A549 (cell line): ENCODE results near the gene TPCN1. TPM values are rescaled to one million over a fixed set of nuclear protein-coding genes. Genes with fewer than 3 reads are reported as not detected.

ENCODE experiments used
- ATAC-seq, 2 experiments: fragments of 200-7000 bp in 1 of 2; fragments of >200 bp in 1 of 2; cut with Nextera tagmentation in 1 of 2; cut with Tn5 transposase in 1 of 2; 3 replicates each; pipeline versions ENCODE4 v1.8.0 to v1.9.1; 2018 to 2020; ENCODE audit warnings: mild to moderate bottlenecking in 1 of 2, moderate library complexity in 1 of 2
- CTCF ChIA-PET: fragments of 300-600 bp; sonication (Branson Sonifier 250); formaldehyde crosslinking; extraction: SDS; loops from one replicate; lab custom pipeline; 2021; ENCODE audit warnings: antibody characterized with exemption, inconsistent platforms; lab: Yijun Ruan, JAX
- POLR2A ChIA-PET: fragments of 350-600 bp; formaldehyde crosslinking; extraction: SDS; loops from one replicate; lab custom pipeline; 2021; ENCODE audit warnings: antibody characterized with exemption, inconsistent platforms; lab: Yijun Ruan, JAX
- DNase-seq, 2 experiments: peaks; one replicate each; pipeline versions ENCODE4 v3.0.0 to v3.0.0-alpha.2; 2011 to 2016; ENCODE audit warnings: low read depth in 1 of 2, low spot score in 1 of 2
- FAIRE-seq: peaks from 2 replicates; lab custom pipeline; 2011; peaks lifted over from hg19 to GRCh38; lab: Jason Lieb, UNC
- H3K27ac ChIP-seq, 2 experiments: fragments of >200 bp; sonication (Bioruptor Twin); formaldehyde crosslinking; 3 replicates each; pipeline ENCODE4 v1.5.1; 2016 to 2017
- H3K4me1 ChIP-seq: fragments of >200 bp; sonication (Bioruptor Twin); formaldehyde crosslinking; 3 replicates; pipeline ENCODE4 v1.6.1; 2016
- H3K4me2 ChIP-seq: fragments of >200 bp; sonication (Bioruptor Twin); formaldehyde crosslinking; 3 replicates; pipeline ENCODE4 v1.6.1; 2016
- H3K4me3 ChIP-seq: fragments of >200 bp; sonication (Bioruptor Twin); formaldehyde crosslinking; 3 replicates; pipeline ENCODE4 v1.5.1; 2016
- H3K9me3 ChIP-seq: fragments of >200 bp; sonication (Bioruptor Twin); formaldehyde crosslinking; 3 replicates; pipeline ENCODE4 v1.6.1; 2016
- BHLHE40 ChIP-seq: IDR thresholded peaks from 2 replicates; pipeline ENCODE4 v1.6.1; 2012; ENCODE audit warnings: low read depth, low read length, inconsistent platforms
- CBX2 ChIP-seq: fragments of 200-600 bp; sonication (generic); IDR thresholded peaks from 2 replicates; pipeline ENCODE4 v1.6.1; 2016; ENCODE audit warnings: low read depth, mild to moderate bottlenecking, borderline replicate concordance
- CHD4 ChIP-seq: fragments of 200-600 bp; sonication (generic); IDR thresholded peaks from 2 replicates; pipeline ENCODE4 v1.6.1; 2016; ENCODE audit warnings: antibody characterized with exemption, mild to moderate bottlenecking, borderline replicate concordance
- E2F6 ChIP-seq: IDR thresholded peaks from 2 replicates; pipeline ENCODE4 v1.6.1; 2012; ENCODE audit warnings: low read depth, borderline replicate concordance
- ELK1 ChIP-seq: fragments of 150-350 bp; IDR thresholded peaks from 2 replicates; pipeline ENCODE4 v1.6.1; 2014; ENCODE audit warnings: low read depth, mild to moderate bottlenecking, low read length
- FOSB ChIP-seq: fragments of 250-450 bp; sonication (Bioruptor Pico); IDR thresholded peaks from 2 replicates; pipeline ENCODE4 v1.5.0; 2020; ENCODE audit warnings: mild to moderate bottlenecking, moderate library complexity
- FOXS1 ChIP-seq: fragments of 250-450 bp; sonication (Bioruptor Pico); IDR thresholded peaks from 2 replicates; pipeline ENCODE4 v1.5.0; 2020; ENCODE audit warnings: mild to moderate bottlenecking, moderate library complexity
- GATA3 ChIP-seq: IDR thresholded peaks from 2 replicates; pipeline ENCODE4 v1.6.1; 2012; ENCODE audit warnings: borderline replicate concordance
- HDAC2 ChIP-seq: fragments of 200-600 bp; sonication (generic); IDR thresholded peaks from 2 replicates; pipeline ENCODE4 v1.6.1; 2016
- HOXB5 ChIP-seq: fragments of 250-450 bp; sonication (Bioruptor Pico); IDR thresholded peaks from 2 replicates; pipeline ENCODE4 v1.5.0; 2020; ENCODE audit warnings: mild to moderate bottlenecking, moderate library complexity
- JUN ChIP-seq, 2 experiments: fragments of >200 bp; sonication (Bioruptor Twin); formaldehyde crosslinking; IDR thresholded peaks; 2 replicates in 1 of 2; 3 replicates in 1 of 2; pipeline ENCODE4 v1.6.1; 2016 to 2017
- JUNB ChIP-seq: fragments of >200 bp; sonication (Bioruptor Twin); formaldehyde crosslinking; IDR thresholded peaks from 2 replicates; pipeline ENCODE4 v1.6.1; 2016
- KDM1A ChIP-seq: fragments of 200-600 bp; sonication (generic); IDR thresholded peaks from 2 replicates; pipeline ENCODE4 v1.6.1; 2016; ENCODE audit warnings: low read depth, mild to moderate bottlenecking
- MYC ChIP-seq: IDR thresholded peaks from 2 replicates; pipeline ENCODE4 v1.6.1; 2012; ENCODE audit warnings: mild to moderate bottlenecking, inconsistent platforms, low read length, improper control_type of control experiment, borderline replicate concordance
- NPAS2 ChIP-seq: fragments of 250-450 bp; sonication (Bioruptor Pico); IDR thresholded peaks from 2 replicates; pipeline ENCODE4 v1.8.0; 2022; ENCODE audit warnings: mild to moderate bottlenecking, moderate library complexity, borderline replicate concordance
- RAD21 ChIP-seq, 2 experiments: fragments of >200 bp in 1 of 2; sonication (Bioruptor Twin) in 1 of 2; formaldehyde crosslinking in 1 of 2; IDR thresholded peaks in 1 of 2; conservative IDR thresholded peaks in 1 of 2; 2 replicates in 1 of 2; 3 replicates in 1 of 2; pipeline ENCODE4 v1.6.1; 2012 to 2018; ENCODE audit warnings: inconsistent platforms in 1 of 2
- RCOR1 ChIP-seq: fragments of 150-350 bp; IDR thresholded peaks from 2 replicates; pipeline ENCODE4 v1.6.1; 2014; ENCODE audit warnings: antibody characterized with exemption, low read length, low read depth
- SREBF2 ChIP-seq: fragments of 450-650 bp; IDR thresholded peaks from 2 replicates; pipeline ENCODE4 v1.6.1; 2014; ENCODE audit warnings: mild to moderate bottlenecking, moderate library complexity
- TFCP2L1 ChIP-seq: fragments of 250-450 bp; sonication (Bioruptor Pico); IDR thresholded peaks from 2 replicates; pipeline ENCODE4 v1.5.0; 2021; ENCODE audit warnings: mild to moderate bottlenecking
- USF2 ChIP-seq: fragments of 450-650 bp; IDR thresholded peaks from 2 replicates; pipeline ENCODE4 v1.6.1; 2014; ENCODE audit warnings: antibody characterized with exemption
- ZC3H11A ChIP-seq: fragments of 450-650 bp; IDR thresholded peaks from 2 replicates; pipeline ENCODE4 v1.6.1; 2014; ENCODE audit warnings: antibody characterized with exemption, mild to moderate bottlenecking
- ZNF302 ChIP-seq: fragments of 250-450 bp; sonication (Bioruptor Pico); IDR thresholded peaks from 2 replicates; pipeline ENCODE4 v1.9.0; 2021; ENCODE audit warnings: inconsistent platforms, mild to moderate bottlenecking, moderate library complexity
- ZSCAN20 ChIP-seq: fragments of 250-450 bp; sonication (Bioruptor Pico); IDR thresholded peaks from 2 replicates; pipeline ENCODE4 v1.8.0; 2022; ENCODE audit warnings: mild to moderate bottlenecking, moderate library complexity
- WGBS: methylation state at CpG from one replicate; pipeline ENCODE4 v1.1.6; 2017; ENCODE audit errors: missing lambda C conversion rate; 5-methylcytosine and 5-hydroxymethylcytosine counted together
- polyA plus RNA-seq, 4 experiments: library from polyadenylated mRNA; depleted of rRNA in 3 of 4; stranded (reverse); fragments of >200 nt; fragmentation: RNase III in 1 of 4; extraction: RNeasy Plus Mini Kit Qiagen cat#74134 plus additional on column Dnase treatment in 1 of 4; gene quantifications; 2 replicates in 3 of 4; 3 replicates in 1 of 4; pipeline ENCODE4 v1.2.3, GENCODE V29; 2011 to 2017
- TF ChIP-seq, protein P1 (sequence below): fragments of >200 bp; sonication (Bioruptor Twin); formaldehyde crosslinking; IDR thresholded peaks from 3 replicates; pipeline ENCODE4 v1.5.1; 2016
- TF ChIP-seq, protein P2 (sequence below): fragments of 250-450 bp; sonication (Bioruptor Pico); IDR thresholded peaks from 2 replicates; pipeline ENCODE4 v1.5.0; 2021; ENCODE audit warnings: mild to moderate bottlenecking, moderate library complexity, borderline replicate concordance

TPCN1 gene
- polyA plus RNA-seq, 2 of the 4 experiments (the other 2 are of a cell fraction) = 21.9 to 24.1 TPM

- H3K9me3 ChIP-seq = no peaks in the 10 kb centered on the region
- CTCF ChIA-PET = interaction anchor here (0.5 to 4.3 kb wide), 12 partner anchors 9 to 602 kb away, joined by 3 to 31 read pairs (median 3); no protein-coding TSS in a partner anchor
- H3K4me2 ChIP-seq = no peak overlapping the region
- ATAC-seq (peak in 1 of 2 experiments; percentile 23; a peak in 1 of 6 replicates), FAIRE-seq (no peak), DNase-seq (peak in 1 of 2 experiments; percentile 71)
- no peak overlapping the region for H3K27ac ChIP-seq
- 81% methylated on average over 1 of the region's 1 CpG for WGBS
- H3K4me3 ChIP-seq = no peak overlapping the region
- H3K4me1 ChIP-seq = peaks cover 8% of the 10 kb centered on the region
- POLR2A ChIA-PET = no interaction called here
- TF ChIP-seq HDAC2 = no peak
- TF ChIP-seq JUNB = no peak
- TF ChIP-seq SREBF2 = no peak
- no peak for TF ChIP-seq CBX2
- TF ChIP-seq, protein P1, sequence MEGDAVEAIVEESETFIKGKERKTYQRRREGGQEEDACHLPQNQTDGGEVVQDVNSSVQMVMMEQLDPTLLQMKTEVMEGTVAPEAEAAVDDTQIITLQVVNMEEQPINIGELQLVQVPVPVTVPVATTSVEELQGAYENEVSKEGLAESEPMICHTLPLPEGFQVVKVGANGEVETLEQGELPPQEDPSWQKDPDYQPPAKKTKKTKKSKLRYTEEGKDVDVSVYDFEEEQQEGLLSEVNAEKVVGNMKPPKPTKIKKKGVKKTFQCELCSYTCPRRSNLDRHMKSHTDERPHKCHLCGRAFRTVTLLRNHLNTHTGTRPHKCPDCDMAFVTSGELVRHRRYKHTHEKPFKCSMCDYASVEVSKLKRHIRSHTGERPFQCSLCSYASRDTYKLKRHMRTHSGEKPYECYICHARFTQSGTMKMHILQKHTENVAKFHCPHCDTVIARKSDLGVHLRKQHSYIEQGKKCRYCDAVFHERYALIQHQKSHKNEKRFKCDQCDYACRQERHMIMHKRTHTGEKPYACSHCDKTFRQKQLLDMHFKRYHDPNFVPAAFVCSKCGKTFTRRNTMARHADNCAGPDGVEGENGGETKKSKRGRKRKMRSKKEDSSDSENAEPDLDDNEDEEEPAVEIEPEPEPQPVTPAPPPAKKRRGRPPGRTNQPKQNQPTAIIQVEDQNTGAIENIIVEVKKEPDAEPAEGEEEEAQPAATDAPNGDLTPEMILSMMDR = peak; percentile 27; the same call in 1 of the 3 replicates
- TF ChIP-seq RAD21 (conservative IDR thresholded peaks at IDR 0.05 in 1 of 2, IDR thresholded peaks at IDR 0.05 in 1 of 2) = peak in 1 of 2 experiments; percentile 31; a peak in 1 of 5 replicates
- no peak for TF ChIP-seq BHLHE40
- no peak for TF ChIP-seq CHD4
Measured at GRCh38 chr12:113310489-113310888, 89.2 kb downstream of the TPCN1 start.

DNA sequence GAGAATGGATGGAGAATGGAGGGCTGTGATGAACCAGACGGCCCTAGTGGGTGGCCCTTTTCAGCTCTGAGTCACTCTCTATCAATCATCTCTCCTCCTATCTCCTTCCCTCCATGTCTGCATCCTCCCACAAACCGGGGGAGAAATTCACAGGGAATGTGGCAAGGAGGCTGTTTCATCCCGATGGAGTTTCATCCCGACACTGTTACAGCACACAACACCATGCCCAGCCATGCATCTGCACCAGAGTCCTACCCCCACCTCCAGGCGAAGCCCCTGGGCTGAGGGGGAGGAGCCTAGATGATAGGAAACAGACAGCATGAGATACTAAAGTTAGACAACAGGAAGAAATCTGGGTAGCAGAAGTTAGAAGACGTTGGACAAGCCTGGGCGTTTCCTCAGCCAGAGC lies 92.9 kb downstream of the TPCN1 start:
- no peak overlapping the region for H3K4me3 ChIP-seq
- ChIA-PET CTCF (interaction anchor here (0.5 to 4.3 kb wide), 6 partner anchors 9 to 113 kb away, joined by 3 to 31 read pairs (median 4); no protein-coding TSS in a partner anchor), POLR2A (no interaction called here)
- no peak for TF ChIP-seq TFCP2L1 (CRISPR knock-in tag)
- TF ChIP-seq ZC3H11A = no peak
- no peak for TF ChIP-seq KDM1A
- TF ChIP-seq FOXS1 (CRISPR knock-in tag) = no peak
- TF ChIP-seq CBX2 = no peak
- TF ChIP-seq, protein P2, sequence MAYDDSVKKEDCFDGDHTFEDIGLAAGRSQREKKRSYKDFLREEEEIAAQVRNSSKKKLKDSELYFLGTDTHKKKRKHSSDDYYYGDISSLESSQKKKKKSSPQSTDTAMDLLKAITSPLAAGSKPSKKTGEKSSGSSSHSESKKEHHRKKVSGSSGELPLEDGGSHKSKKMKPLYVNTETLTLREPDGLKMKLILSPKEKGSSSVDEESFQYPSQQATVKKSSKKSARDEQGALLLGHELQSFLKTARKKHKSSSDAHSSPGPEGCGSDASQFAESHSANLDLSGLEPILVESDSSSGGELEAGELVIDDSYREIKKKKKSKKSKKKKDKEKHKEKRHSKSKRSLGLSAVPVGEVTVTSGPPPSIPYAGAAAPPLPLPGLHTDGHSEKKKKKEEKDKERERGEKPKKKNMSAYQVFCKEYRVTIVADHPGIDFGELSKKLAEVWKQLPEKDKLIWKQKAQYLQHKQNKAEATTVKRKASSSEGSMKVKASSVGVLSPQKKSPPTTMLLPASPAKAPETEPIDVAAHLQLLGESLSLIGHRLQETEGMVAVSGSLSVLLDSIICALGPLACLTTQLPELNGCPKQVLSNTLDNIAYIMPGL (CRISPR knock-in tag) = no peak
- no peak for TF ChIP-seq E2F6
- no peak for TF ChIP-seq ELK1
- TF ChIP-seq FOSB = no peak
- FAIRE-seq (no peak), DNase-seq (no peak), ATAC-seq (peak in 1 of 2 experiments; percentile 41; a peak in 2 of 6 replicates)
- no peaks in the 10 kb centered on the region for H3K9me3 ChIP-seq
- no peak overlapping the region for H3K4me2 ChIP-seq
- H3K4me1 ChIP-seq = peaks cover 8% of the 10 kb centered on the region
- H3K27ac ChIP-seq = peak overlapping the region in 1 of 2 experiments; percentile 45; a peak in 1 of 6 replicates
- WGBS = 63% methylated on average over 7 of the region's 7 CpGs

- Histone ChIP-seq H3K9me3 (no peaks in the 10 kb centered on the region), H3K4me3 (no peak overlapping the region), H3K27ac (no peak overlapping the region), H3K4me2 (no peak overlapping the region), H3K4me1 (peaks cover 8% of the 10 kb centered on the region)
- FAIRE-seq = no peak
- ChIA-PET CTCF (interaction anchor here (0.6 to 2.2 kb wide), 6 partner anchors 14 to 118 kb away, joined by 3 to 10 read pairs (median 4); no protein-coding TSS in a partner anchor), POLR2A (no interaction called here)
- no peak for ATAC-seq
- 85% methylated on average over 9 of the region's 9 CpGs for WGBS
- DNase-seq = no peak
- TF ChIP-seq MYC (no peak), RCOR1 (no peak), ZSCAN20 (CRISPR knock-in tag) (no peak), TFCP2L1 (CRISPR knock-in tag) (no peak), HOXB5 (CRISPR knock-in tag) (no peak), JUN (IDR thresholded peaks at IDR 0.05) (no peak), NPAS2 (CRISPR knock-in tag) (no peak), ELK1 (no peak), USF2 (no peak), ZNF302 (no peak), GATA3 (no peak)
Measured at GRCh38 chr12:113315358-113315757, 94.1 kb downstream of the TPCN1 start.
